MCF 10A (cell line): ENCODE results near the gene C3orf70. TPM values are rescaled to one million over a fixed set of nuclear protein-coding genes. Genes with fewer than 3 reads are reported as not detected.

Source experiments
- BruUV-seq: library from RNA; stranded (reverse); fragments of 400-500 nt; replicated peaks from 2 replicates; lab custom pipeline; 2021; lab: Mats Ljungman, UMichigan
- CTCF ChIA-PET: fragments of 300-600 bp; sonication (Branson Sonifier 250); formaldehyde crosslinking; extraction: SDS; loops from one replicate; lab custom pipeline; 2021; ENCODE audit warnings: antibody characterized with exemption, inconsistent platforms; lab: Yijun Ruan, JAX
- POLR2A ChIA-PET: fragments of 300-600, 350-650 bp; sonication (Branson Sonifier 250); formaldehyde crosslinking; extraction: SDS; loops from one replicate; lab custom pipeline; 2020; ENCODE audit warnings: antibody characterized with exemption, inconsistent platforms; lab: Yijun Ruan, JAX
- DNase-seq: peaks from one replicate; pipeline ENCODE4 v3.0.0-alpha.2; 2018; ENCODE audit not compliant: unreplicated experiment
- H3K27ac Mint-ChIP-seq: one replicate; pipeline ENCODE4 v1.8.0; 2022; ENCODE audit warnings: mild to moderate bottlenecking, low read depth, mixed read lengths; ENCODE audit not compliant: unreplicated experiment
- H3K27me3 Mint-ChIP-seq: one replicate; pipeline ENCODE4 v1.8.0; 2022; ENCODE audit warnings: mixed read lengths; ENCODE audit not compliant: insufficient read depth, unreplicated experiment
- H3K36me3 Mint-ChIP-seq: one replicate; pipeline ENCODE4 v1.8.0; 2022; ENCODE audit warnings: mild to moderate bottlenecking, moderate library complexity, mixed read lengths; ENCODE audit not compliant: insufficient read depth, unreplicated experiment
- H3K4me1 Mint-ChIP-seq: one replicate; pipeline ENCODE4 v1.8.0; 2022; ENCODE audit warnings: mixed read lengths; ENCODE audit not compliant: insufficient read depth, unreplicated experiment
- H3K4me3 Mint-ChIP-seq: one replicate; pipeline ENCODE4 v1.8.0; 2022; ENCODE audit warnings: mild to moderate bottlenecking, moderate library complexity, mixed read lengths; ENCODE audit not compliant: unreplicated experiment
- H3K9me3 Mint-ChIP-seq: one replicate; pipeline ENCODE4 v1.8.0; 2022; ENCODE audit warnings: mixed read lengths; ENCODE audit not compliant: unreplicated experiment
- CTCF ChIP-seq: fragments of 200-600 bp; IDR thresholded peaks from one replicate; pipeline ENCODE4 v1.8.0; 2022; ENCODE audit warnings: antibody characterized with exemption, mild to moderate bottlenecking; ENCODE audit not compliant: unreplicated experiment
- intact Hi-C: fragments of 100-400 bp; cut with micrococcal nuclease; formaldehyde crosslinking; loops from 2 replicates; pipeline ENCODE4 v1.14.1; 2022
- total RNA-seq: library from RNA; stranded (reverse); gene quantifications from 2 replicates; pipeline ENCODE4 v1.2.3, GENCODE V29; 2022

Gene C3orf70
- total RNA-seq, 1 experiment from 2014 or later = not detected

DNA sequence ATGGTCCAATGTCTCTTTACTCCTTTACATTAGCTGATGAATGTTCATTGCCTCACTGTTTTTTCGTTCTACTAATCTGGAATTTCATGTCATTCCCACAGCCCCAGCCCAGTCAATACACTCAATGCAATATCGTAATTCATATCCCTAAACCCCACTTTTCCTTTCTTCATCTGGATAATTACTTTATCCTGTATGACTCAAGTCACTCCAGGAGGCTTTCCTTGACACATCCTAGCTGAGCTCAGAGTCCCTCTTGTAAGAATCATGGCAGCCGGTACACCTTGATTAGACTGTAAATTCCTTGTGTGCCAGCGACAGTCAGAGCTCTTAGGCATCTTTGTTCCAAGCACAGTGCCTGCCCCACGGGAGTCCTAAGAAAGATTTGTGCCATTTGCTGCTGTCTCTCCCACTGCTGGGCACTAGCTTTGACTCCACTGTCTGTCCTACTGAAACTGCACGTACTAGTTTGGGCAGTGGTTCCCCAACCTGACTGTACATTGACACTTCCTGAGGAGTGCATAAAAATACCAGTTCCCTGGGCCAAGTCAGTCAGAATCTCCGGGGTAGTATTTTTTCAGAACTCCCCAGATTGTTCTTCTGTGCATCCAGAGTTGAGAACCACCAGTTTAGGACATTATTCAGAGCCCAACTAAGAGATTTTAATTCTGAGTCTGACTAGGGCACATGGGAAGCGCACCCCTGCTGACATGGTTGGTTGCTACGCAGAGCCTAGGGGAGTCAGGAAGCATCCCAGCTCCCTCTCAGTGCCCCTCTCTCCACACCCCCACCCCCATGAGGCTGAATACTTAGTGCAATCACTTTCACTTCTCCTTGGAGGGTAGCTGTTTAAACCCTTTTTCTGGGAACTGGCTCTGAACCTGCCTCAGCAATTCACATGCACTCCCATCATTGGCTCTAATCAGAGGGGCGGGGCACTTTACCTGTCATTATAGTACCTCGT, 19.5 kb upstream of the C3orf70 start:
- DNase-seq = no peak
- CTCF ChIA-PET = interaction anchor here (0.6 to 1.4 kb wide), 4 partner anchors 25 to 298 kb away, joined by 3 to 4 read pairs (median 3); no protein-coding TSS in a partner anchor
- TF ChIP-seq CTCF = no peak
- Mint-ChIP-seq H3K36me3 (no peaks in the 10 kb centered on the region), H3K27ac (no peak overlapping the region), H3K9me3 (no peaks in the 10 kb centered on the region), H3K4me1 (no peaks in the 10 kb centered on the region), H3K27me3 (no peaks in the 10 kb centered on the region), H3K4me3 (no peak overlapping the region)
- POLR2A ChIA-PET = interaction anchor here (0.6 kb wide), 1 partner anchor 323 kb away, joined by 3 read pairs; no protein-coding TSS in a partner anchor
- intact Hi-C loops = loop anchor here (10.0 kb wide), 1 partner anchor 112 kb away; no protein-coding TSS in a partner anchor
- BruUV-seq = no TSS peak

DNA sequence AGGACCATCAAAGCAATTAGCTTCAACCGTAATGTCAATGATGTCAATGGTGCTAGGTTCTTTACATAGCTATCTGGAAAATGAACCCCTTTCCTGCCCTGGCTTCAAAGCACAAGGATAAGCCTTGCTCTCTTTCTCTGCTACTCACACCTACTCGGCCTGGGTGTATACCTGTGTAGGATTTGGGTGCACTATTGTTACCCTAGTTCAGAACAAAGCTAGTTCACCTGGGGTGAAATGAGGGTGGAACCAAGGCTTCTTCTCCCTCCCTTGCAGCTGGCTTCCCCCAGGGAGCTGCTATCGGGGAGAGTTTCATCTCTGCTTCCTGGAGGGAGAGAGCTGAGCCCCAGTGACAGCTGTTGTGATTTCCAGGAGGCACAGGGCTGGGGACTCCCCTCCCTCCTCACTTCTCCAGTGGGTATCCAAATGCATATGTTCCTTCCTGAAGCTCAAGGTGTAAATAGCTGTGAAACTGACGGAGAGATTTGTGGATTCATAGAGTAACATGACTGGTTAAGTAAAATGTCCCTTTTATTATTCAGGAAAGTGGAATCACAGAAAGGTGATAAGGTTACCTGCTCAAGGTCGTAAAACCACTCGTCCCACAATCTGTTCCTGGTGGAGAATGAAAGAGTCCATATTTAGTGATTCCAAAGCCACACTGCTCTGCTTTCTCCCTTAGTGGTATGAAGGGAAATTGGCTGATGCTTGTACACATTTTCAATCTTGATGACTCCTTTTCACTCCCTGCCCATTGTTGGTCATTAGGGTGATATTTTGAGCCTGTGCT, 11.8 kb upstream of the C3orf70 start:
- Mint-ChIP-seq H3K4me3 (no peak overlapping the region), H3K27ac (no peak overlapping the region), H3K27me3 (peaks cover 21% of the 10 kb centered on the region), H3K36me3 (no peaks in the 10 kb centered on the region), H3K4me1 (no peaks in the 10 kb centered on the region), H3K9me3 (no peaks in the 10 kb centered on the region)
- no TSS peak for BruUV-seq
- intact Hi-C loops = no loop called here
- no peak for DNase-seq
- ChIA-PET CTCF (interaction anchor here (0.6 to 2.1 kb wide), 6 partner anchors 12 to 697 kb away, joined by 3 to 9 read pairs (median 3); no protein-coding TSS in a partner anchor), POLR2A (interaction anchor here (0.7 kb wide), 1 partner anchor 11 kb away, joined by 3 read pairs; no protein-coding TSS in a partner anchor)
- no peak for TF ChIP-seq CTCF

- TF ChIP-seq CTCF = no peak
- BruUV-seq = no TSS peak
Observed at GRCh38 chr3:185162634-185163033, 9.8 kb upstream of the C3orf70 start.

More at GRCh38 chr3:185162634-185163033, 9.8 kb upstream of the C3orf70 start:
- no peaks in the 10 kb centered on the region for H3K4me1 Mint-ChIP-seq
- ChIA-PET CTCF (interaction anchor here (2.1 kb wide), 1 partner anchor 14 kb away, joined by 9 read pairs; no protein-coding TSS in a partner anchor), POLR2A (no interaction called here)
- no peaks in the 10 kb centered on the region for H3K36me3 Mint-ChIP-seq
- intact Hi-C loops = no loop called here
- H3K27ac Mint-ChIP-seq = no peak overlapping the region
- no peak for DNase-seq
- peaks cover 40% of the 10 kb centered on the region for H3K27me3 Mint-ChIP-seq
- no peak overlapping the region for H3K4me3 Mint-ChIP-seq
- no peaks in the 10 kb centered on the region for H3K9me3 Mint-ChIP-seq
